Endothelial cell of umbilical vein (primary cell): Measurements from ENCODE around the gene ZNF611. TPM values are rescaled to one million over a fixed set of nuclear protein-coding genes. Genes with fewer than 3 reads are reported as not detected.

ENCODE experiments used
- BruUV-seq: library from RNA; stranded (reverse); fragments of 400-500 nt; replicated peaks from 2 replicates; lab custom pipeline; 2021; lab: Mats Ljungman, UMichigan
- CTCF ChIA-PET: fragments of 300-600, 350-600 bp; sonication (Branson Sonifier 250); formaldehyde crosslinking; loops from one replicate; lab custom pipeline; 2021; ENCODE audit warnings: antibody characterized with exemption, inconsistent platforms; lab: Charles Lee
- POLR2A ChIA-PET: fragments of 300-600, 350-600 bp; sonication (Branson Sonifier 250); formaldehyde crosslinking; loops from one replicate; lab custom pipeline; 2021; ENCODE audit warnings: antibody characterized with exemption, inconsistent platforms; lab: Charles Lee
- DNase-seq: peaks from one replicate; pipeline ENCODE4 v3.0.0-alpha.2; 2011; ENCODE audit warnings: low read depth, low spot score
- FAIRE-seq: peaks from 2 replicates; lab custom pipeline; 2011; peaks lifted over from hg19 to GRCh38; lab: Jason Lieb, UNC
- H2AFZ ChIP-seq: 2 replicates; pipeline ENCODE4 v1.6.0; 2012; ENCODE audit warnings: low read depth, low read length, control low read depth, inconsistent platforms
- H3K27ac ChIP-seq: 2 replicates; pipeline ENCODE4 v1.5.1; 2011; ENCODE audit warnings: low read depth, mild to moderate bottlenecking, control low read depth, low read length, moderate library complexity; ENCODE audit not compliant: insufficient read depth
- H3K27me3 ChIP-seq, 2 experiments: 2 replicates each; pipeline versions ENCODE4 v1.6.0 to v1.6.1; 2011; ENCODE audit warnings: low read length in 2 of 2, mixed read lengths in 1 of 2; ENCODE audit not compliant: control insufficient read depth in 2 of 2, insufficient read depth in 2 of 2
- H3K36me3 ChIP-seq, 2 experiments: 2 replicates in 1 of 2; 3 replicates in 1 of 2; pipeline ENCODE4 v1.5.1; 2011; ENCODE audit warnings: low read length in 2 of 2, mild to moderate bottlenecking in 1 of 2, moderate library complexity in 1 of 2; ENCODE audit not compliant: control insufficient read depth in 2 of 2, insufficient read depth in 2 of 2; ENCODE audit errors: extremely low read depth in 1 of 2
- H3K4me1 ChIP-seq: 3 replicates; pipeline ENCODE4 v1.5.1; 2011; ENCODE audit warnings: mild to moderate bottlenecking, low read length; ENCODE audit not compliant: control insufficient read depth, insufficient read depth; ENCODE audit errors: extremely low read depth
- H3K4me2 ChIP-seq: 2 replicates; pipeline ENCODE4 v1.6.1; 2011; ENCODE audit warnings: low read length, control low read depth, mixed read lengths; ENCODE audit not compliant: insufficient read depth
- H3K4me3 ChIP-seq, 3 experiments: fragments of 200-600 bp in 1 of 3; sonication (generic), shearing (Covaris generic) in 1 of 3; replicated peaks in 1 of 3; 2 replicates each; pipeline ENCODE4 v1.5.1; 2011 to 2016; ENCODE audit warnings: control low read depth in 3 of 3, low read length in 3 of 3, mild to moderate bottlenecking in 2 of 3, inconsistent platforms in 1 of 3, low read depth in 1 of 3, moderate library complexity in 1 of 3; ENCODE audit not compliant: insufficient read depth in 1 of 3
- H3K79me2 ChIP-seq: 2 replicates; pipeline ENCODE4 v1.6.0; 2012; ENCODE audit warnings: low read length, inconsistent platforms; ENCODE audit not compliant: control insufficient read depth, insufficient read depth
- H3K9ac ChIP-seq: replicated peaks from 2 replicates; pipeline ENCODE3; 2011; ENCODE audit warnings: low read length, control low read depth; ENCODE audit not compliant: insufficient read depth; ENCODE audit errors: extremely low read depth
- H3K9me1 ChIP-seq: replicated peaks from 3 replicates; pipeline ENCODE4 v1.6.0; 2011; ENCODE audit warnings: mild to moderate bottlenecking, low read length; ENCODE audit not compliant: control insufficient read depth, insufficient read depth; ENCODE audit errors: extremely low read depth
- H3K9me3 ChIP-seq: replicated peaks from 2 replicates; pipeline ENCODE4 v1.5.1; 2012; ENCODE audit warnings: low read length, inconsistent platforms; ENCODE audit not compliant: control insufficient read depth, insufficient read depth
- H4K20me1 ChIP-seq: replicated peaks from 2 replicates; pipeline ENCODE3; 2011; ENCODE audit warnings: mild to moderate bottlenecking, low read length; ENCODE audit not compliant: control insufficient read depth, insufficient read depth; ENCODE audit errors: extremely low read depth
- EZH2 ChIP-seq: IDR thresholded peaks from 2 replicates; pipeline ENCODE4 v1.6.1; 2012; ENCODE audit warnings: borderline replicate concordance, low read depth, mild to moderate bottlenecking, moderate library complexity, low read length, inconsistent platforms; ENCODE audit not compliant: severe bottlenecking
- FOS ChIP-seq: IDR thresholded peaks from 2 replicates; pipeline ENCODE4 v1.6.1; 2011; ENCODE audit warnings: mild to moderate bottlenecking, low read length, moderate library complexity, borderline replicate concordance; ENCODE audit not compliant: insufficient read depth
- GATA2 ChIP-seq: IDR thresholded peaks from 2 replicates; pipeline ENCODE4 v1.7.0; 2011; ENCODE audit warnings: low read depth, mild to moderate bottlenecking, moderate library complexity, mixed read lengths, low read length; ENCODE audit not compliant: insufficient read length, insufficient read depth
- JUN ChIP-seq: IDR thresholded peaks from 2 replicates; pipeline ENCODE4 v1.6.1; 2011; ENCODE audit warnings: borderline replicate concordance, low read depth; ENCODE audit not compliant: insufficient read length, insufficient read depth
- MYC ChIP-seq: IDR thresholded peaks from one replicate; pipeline ENCODE4 v1.6.1; 2011; ENCODE audit warnings: mild to moderate bottlenecking, low read depth, low read length
- POLR2A ChIP-seq: IDR thresholded peaks from 2 replicates; pipeline ENCODE4 v1.6.1; 2012; ENCODE audit warnings: low read depth, mild to moderate bottlenecking, control low read depth, low read length
- POLR2AphosphoS5 ChIP-seq: IDR thresholded peaks from 2 replicates; pipeline ENCODE4 v1.6.1; 2012; ENCODE audit warnings: low read depth, mild to moderate bottlenecking, control low read depth, low read length, moderate library complexity; ENCODE audit not compliant: insufficient read depth
- dilution Hi-C: fragments of 300-500 bp; cut with MboI; formaldehyde crosslinking; loops from one replicate; pipeline ENCODE4 v1.15.0; 2019; ENCODE audit warnings: low sequenced_read_pairs; ENCODE audit not compliant: extremely low pct_ligation_motif_present
- intact Hi-C: fragments of 100-400 bp; cut with micrococcal nuclease; formaldehyde crosslinking; loops from one replicate; pipeline ENCODE4 v1.10.0; 2022
- polyA plus RNA-seq, 4 experiments: library from polyadenylated mRNA; depleted of rRNA in 3 of 4; stranded (reverse) in 3 of 4; unstranded in 1 of 4; fragments of >200 nt; gene quantifications; 2 replicates each; pipeline versions ENCODE4 v1.2.1 to v1.2.3, GENCODE V29; 2011 to 2012; ENCODE audit warnings: missing spikeins in 1 of 4
- total RNA-seq: library from RNA; stranded (reverse); gene quantifications from 2 replicates; pipeline ENCODE4 v1.2.3, GENCODE V29; 2021
- TF ChIP-seq, protein P1 (sequence below), 2 donors: IDR thresholded peaks; 1 replicate in 1 of 2; 2 replicates in 1 of 2; pipeline ENCODE4 v1.5.1; 2011; ENCODE audit warnings: low read length in 2 of 2, mild to moderate bottlenecking in 2 of 2, moderate library complexity in 2 of 2, control low read depth in 1 of 2, inconsistent platforms in 1 of 2, low read depth in 1 of 2; ENCODE audit not compliant: insufficient read depth in 1 of 2; ENCODE audit errors: extremely low read depth in 1 of 2
- TF ChIP-seq, protein P2 (sequence below): IDR thresholded peaks from 2 replicates; pipeline ENCODE4 v1.6.1; 2011; ENCODE audit not compliant: insufficient read depth, insufficient read length

ZNF611 gene
- total and polyA plus RNA-seq, 2 donors (not counting 3 experiments of a cell fraction or from before 2014, with no cell fraction given): 3.1 to 20.0 TPM

GRCh38 chr19:52716522-52716921 lies 18.3 kb downstream of the ZNF611 start:
- ChIA-PET CTCF (no interaction called here), POLR2A (interaction anchor here (0.6 kb wide), 1 partner anchor 633 kb away, joined by 3 read pairs; no protein-coding TSS in a partner anchor)
- H4K20me1 ChIP-seq: no peaks in the 10 kb centered on the region
- TF ChIP-seq POLR2A: no peak
- TF ChIP-seq POLR2AphosphoS5: no peak
- TF ChIP-seq, protein P1, sequence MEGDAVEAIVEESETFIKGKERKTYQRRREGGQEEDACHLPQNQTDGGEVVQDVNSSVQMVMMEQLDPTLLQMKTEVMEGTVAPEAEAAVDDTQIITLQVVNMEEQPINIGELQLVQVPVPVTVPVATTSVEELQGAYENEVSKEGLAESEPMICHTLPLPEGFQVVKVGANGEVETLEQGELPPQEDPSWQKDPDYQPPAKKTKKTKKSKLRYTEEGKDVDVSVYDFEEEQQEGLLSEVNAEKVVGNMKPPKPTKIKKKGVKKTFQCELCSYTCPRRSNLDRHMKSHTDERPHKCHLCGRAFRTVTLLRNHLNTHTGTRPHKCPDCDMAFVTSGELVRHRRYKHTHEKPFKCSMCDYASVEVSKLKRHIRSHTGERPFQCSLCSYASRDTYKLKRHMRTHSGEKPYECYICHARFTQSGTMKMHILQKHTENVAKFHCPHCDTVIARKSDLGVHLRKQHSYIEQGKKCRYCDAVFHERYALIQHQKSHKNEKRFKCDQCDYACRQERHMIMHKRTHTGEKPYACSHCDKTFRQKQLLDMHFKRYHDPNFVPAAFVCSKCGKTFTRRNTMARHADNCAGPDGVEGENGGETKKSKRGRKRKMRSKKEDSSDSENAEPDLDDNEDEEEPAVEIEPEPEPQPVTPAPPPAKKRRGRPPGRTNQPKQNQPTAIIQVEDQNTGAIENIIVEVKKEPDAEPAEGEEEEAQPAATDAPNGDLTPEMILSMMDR (IDR thresholded peaks at IDR 0.05; ENCODE audit: extremely low read depth in 1 of 2, insufficient read depth in 1 of 2, low read depth in 1 of 2, low read length in 2 of 2): no peak
- TF ChIP-seq FOS: no peak
- TF ChIP-seq, protein P2, sequence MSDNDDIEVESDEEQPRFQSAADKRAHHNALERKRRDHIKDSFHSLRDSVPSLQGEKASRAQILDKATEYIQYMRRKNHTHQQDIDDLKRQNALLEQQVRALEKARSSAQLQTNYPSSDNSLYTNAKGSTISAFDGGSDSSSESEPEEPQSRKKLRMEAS: no peak
- no peak for TF ChIP-seq EZH2
- TF ChIP-seq MYC: no peak
- TF ChIP-seq JUN: no peak
- TF ChIP-seq GATA2: no peak
- H3K79me2 ChIP-seq: no peaks in the 10 kb centered on the region
- H3K4me2 ChIP-seq: no peak overlapping the region
- no peak overlapping the region for H3K4me3 ChIP-seq
- peaks cover 10% of the 10 kb centered on the region for H3K4me1 ChIP-seq
- no TSS peak for BruUV-seq
- peaks cover 0 to 4% of the 10 kb centered on the region in 2 experiments for H3K36me3 ChIP-seq
- H2AFZ ChIP-seq: no peak overlapping the region
- FAIRE-seq (no peak), DNase-seq (no peak)
- no peak overlapping the region for H3K27ac ChIP-seq
- no peaks in the 10 kb centered on the region for H3K27me3 ChIP-seq
- dilution Hi-C loops (no loop called here), intact Hi-C loops (no loop called here)
- no peaks in the 10 kb centered on the region for H3K9me3 ChIP-seq
- no peaks in the 10 kb centered on the region for H3K9me1 ChIP-seq
- H3K9ac ChIP-seq: no peak overlapping the region
